Lung (tissue), 12 donors: ENCODE measurements around the gene CAPN5. TPM values are rescaled to one million over a fixed set of nuclear protein-coding genes. Genes with fewer than 3 reads are reported as not detected.

Experiments used
- ATAC-seq: fragments of 200-7000 bp; cut with Tn5 transposase; one replicate; pipeline ENCODE4 v1.9.1; 2020; ENCODE audit warnings: moderate number of reproducible peaks; ENCODE audit not compliant: insufficient read depth, low FRiP score
- DNase-seq, 3 donors: peaks; one replicate each; pipeline ENCODE4 v3.0.0-alpha.2; 2013 to 2017
- H3K27ac ChIP-seq, 2 donors: one replicate each; pipeline ENCODE4 v1.5.1; 2013; ENCODE audit warnings: mild to moderate bottlenecking in 2 of 2, moderate library complexity in 2 of 2, control low read depth in 1 of 2, inconsistent platforms in 1 of 2, low read depth in 1 of 2, low read length in 1 of 2
- H3K27me3 ChIP-seq, 3 donors: one replicate each; pipeline ENCODE4 v1.5.1; 2013; ENCODE audit warnings: low read length in 2 of 3; ENCODE audit not compliant: control insufficient read depth in 3 of 3, insufficient read depth in 3 of 3
- H3K36me3 ChIP-seq, 4 donors: one replicate each; pipeline ENCODE4 v1.5.1; 2013; ENCODE audit warnings: low read length in 4 of 4, mild to moderate bottlenecking in 1 of 4, moderate library complexity in 1 of 4; ENCODE audit not compliant: control insufficient read depth in 4 of 4, insufficient read depth in 4 of 4
- H3K4me1 ChIP-seq, 5 donors: one replicate each; pipeline ENCODE4 v1.5.1; 2013; ENCODE audit warnings: low read length in 5 of 5, mild to moderate bottlenecking in 2 of 5, moderate library complexity in 1 of 5; ENCODE audit not compliant: control insufficient read depth in 5 of 5, insufficient read depth in 5 of 5
- H3K4me3 ChIP-seq: one replicate; pipeline ENCODE4 v1.5.1; 2013; ENCODE audit warnings: mild to moderate bottlenecking, control low read depth, moderate library complexity
- H3K9ac ChIP-seq, 2 donors: one replicate each; pipeline ENCODE4 v1.5.1; 2013; ENCODE audit warnings: low read length in 2 of 2, control low read depth in 1 of 2; ENCODE audit not compliant: insufficient read depth in 1 of 2
- H3K9me3 ChIP-seq, 4 donors: one replicate each; pipeline ENCODE4 v1.5.1; 2013; ENCODE audit warnings: low read length in 3 of 4, mild to moderate bottlenecking in 1 of 4, moderate library complexity in 1 of 4; ENCODE audit not compliant: control insufficient read depth in 4 of 4, insufficient read depth in 3 of 4
- CTCF ChIP-seq: IDR thresholded peaks from 2 replicates; pipeline ENCODE4 v1.5.1; 2012; ENCODE audit warnings: mild to moderate bottlenecking; ENCODE audit errors: control extremely low read depth, extremely low read depth
- WGBS, 2 donors: extraction: QIAGEN DNeasy Blood & Tissue Kit; methylation state at CpG; one replicate each; pipeline ENCODE4 v1.1.7; 2013; 5-methylcytosine and 5-hydroxymethylcytosine counted together
- polyA plus RNA-seq, 2 donors: library from polyadenylated mRNA; stranded (reverse); fragments of 200-250 nt; gene quantifications; one replicate each; pipeline ENCODE4 v1.2.1, GENCODE V29; 2013
- total RNA-seq, 2 donors: library from RNA; depleted of rRNA in 1 of 2; stranded (reverse); fragments of >200 nt in 1 of 2; gene quantifications; one replicate each; pipeline ENCODE4 v1.2.1, GENCODE V29; 2014 to 2021
- donor health status: control.
- donor health status: control.
- donor health status: Bipolar disorder and iron deficiency.
- donor health status: healthy.
- donor health status: DM: yes; HTN: yes; CAD: no.

Gene CAPN5
- total and polyA plus RNA-seq, 4 donors, result 3.0 to 16.1 (median 9.4) TPM

GRCh38 chr11:77038029-77038824, 28.5 kb upstream of the CAPN5 start:
- WGBS, 2 donors, result 77 to 85% methylated on average over 10 of the region's 10 CpGs
- Histone ChIP-seq H3K4me3 (no peak overlapping the region), H3K9me3 (peaks cover 0 to 2% (median 0%) of the 10 kb centered on the region in 4 donors), H3K27me3 (peaks cover 0 to 8% (median 7%) of the 10 kb centered on the region in 3 donors), H3K9ac (no peak overlapping the region), H3K27ac (no peak overlapping the region), H3K36me3 (no peaks in the 10 kb centered on the region), H3K4me1 (peaks cover 0 to 14% (median 0%) of the 10 kb centered on the region in 5 donors)
- ATAC-seq, result no peak
- no peak for DNase-seq
- no peak for TF ChIP-seq CTCF

GRCh38 chr11:77038825-77039326, 27.9 kb upstream of the CAPN5 start:
- peaks cover 0 to 8% (median 7%) of the 10 kb centered on the region in 3 donors for H3K27me3 ChIP-seq

GRCh38 chr11:77039491-77040400, 27.0 kb upstream of the CAPN5 start:
- Histone ChIP-seq H3K36me3 (no peaks in the 10 kb centered on the region), H3K9ac (no peak overlapping the region), H3K9me3 (peaks cover 0 to 2% (median 0%) of the 10 kb centered on the region in 4 donors), H3K27me3 (peaks cover 0 to 10% (median 8%) of the 10 kb centered on the region in 3 donors), H3K4me1 (peaks cover 0 to 10% (median 0%) of the 10 kb centered on the region in 5 donors), H3K27ac (no peak overlapping the region), H3K4me3 (peak overlapping the region; percentile 20)
- WGBS, 2 donors, result 20 to 22% methylated on average over 83 to 109 of the region's 109 CpGs
- ATAC-seq (no peak), DNase-seq (peak; percentile 27 to 58 (median 48))
- TF ChIP-seq CTCF, result no peak

More at GRCh38 chr11:77038825-77039326, 27.9 kb upstream of the CAPN5 start:
- H3K9ac ChIP-seq, result no peak overlapping the region
- no peak overlapping the region for H3K4me3 ChIP-seq
- no peak for TF ChIP-seq CTCF
- H3K9me3 ChIP-seq, result peaks cover 0 to 2% (median 0%) of the 10 kb centered on the region in 4 donors
- no peak overlapping the region for H3K27ac ChIP-seq
- peaks cover 0 to 14% (median 0%) of the 10 kb centered on the region in 5 donors for H3K4me1 ChIP-seq
- ATAC-seq (no peak), DNase-seq (no peak)
- 72 to 75% methylated on average over 16 of the region's 16 CpGs for WGBS, 2 donors
- no peaks in the 10 kb centered on the region for H3K36me3 ChIP-seq
